Measurements from ENCODE around the gene RAB12. TPM values are rescaled to one million over a fixed set of nuclear protein-coding genes. Genes with fewer than 3 reads are reported as not detected.

The RAB12 gene
- total RNA-seq, 1 donor from 2014 or later: 61.3 TPM

DNA sequence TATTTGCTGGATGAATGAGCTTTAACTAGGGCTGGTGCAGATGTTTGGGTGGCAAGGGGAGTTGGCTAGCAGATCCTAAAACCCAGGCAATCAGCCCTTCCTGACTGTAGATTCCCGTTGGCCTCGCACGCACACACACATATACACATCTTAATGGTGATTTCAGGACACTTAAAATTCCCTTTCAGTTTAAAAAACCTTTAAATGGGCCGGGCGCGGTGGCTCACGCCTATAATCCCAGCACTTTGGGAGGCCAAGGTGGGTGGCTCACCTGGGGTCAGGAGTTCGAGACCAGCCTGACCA is 76.6 kb downstream of the RAB12 start:
- Histone ChIP-seq H3K36me3 (ENCODE audit: control insufficient read depth, insufficient read depth, low read length) (no peaks in the 10 kb centered on the region), H3K27me3 (ENCODE audit: control insufficient read depth, insufficient read depth, low read length) (no peaks in the 10 kb centered on the region), H3K4me3 (ENCODE audit: low read depth, low read length) (no peak overlapping the region)
- TF ChIP-seq, protein P1, sequence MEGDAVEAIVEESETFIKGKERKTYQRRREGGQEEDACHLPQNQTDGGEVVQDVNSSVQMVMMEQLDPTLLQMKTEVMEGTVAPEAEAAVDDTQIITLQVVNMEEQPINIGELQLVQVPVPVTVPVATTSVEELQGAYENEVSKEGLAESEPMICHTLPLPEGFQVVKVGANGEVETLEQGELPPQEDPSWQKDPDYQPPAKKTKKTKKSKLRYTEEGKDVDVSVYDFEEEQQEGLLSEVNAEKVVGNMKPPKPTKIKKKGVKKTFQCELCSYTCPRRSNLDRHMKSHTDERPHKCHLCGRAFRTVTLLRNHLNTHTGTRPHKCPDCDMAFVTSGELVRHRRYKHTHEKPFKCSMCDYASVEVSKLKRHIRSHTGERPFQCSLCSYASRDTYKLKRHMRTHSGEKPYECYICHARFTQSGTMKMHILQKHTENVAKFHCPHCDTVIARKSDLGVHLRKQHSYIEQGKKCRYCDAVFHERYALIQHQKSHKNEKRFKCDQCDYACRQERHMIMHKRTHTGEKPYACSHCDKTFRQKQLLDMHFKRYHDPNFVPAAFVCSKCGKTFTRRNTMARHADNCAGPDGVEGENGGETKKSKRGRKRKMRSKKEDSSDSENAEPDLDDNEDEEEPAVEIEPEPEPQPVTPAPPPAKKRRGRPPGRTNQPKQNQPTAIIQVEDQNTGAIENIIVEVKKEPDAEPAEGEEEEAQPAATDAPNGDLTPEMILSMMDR (IDR thresholded peaks at IDR 0.05; ENCODE audit: insufficient read depth, low read length, severe bottlenecking): no peak
- FAIRE-seq: no peak
- DNase-seq (ENCODE audit: low read depth): no peak

DNA sequence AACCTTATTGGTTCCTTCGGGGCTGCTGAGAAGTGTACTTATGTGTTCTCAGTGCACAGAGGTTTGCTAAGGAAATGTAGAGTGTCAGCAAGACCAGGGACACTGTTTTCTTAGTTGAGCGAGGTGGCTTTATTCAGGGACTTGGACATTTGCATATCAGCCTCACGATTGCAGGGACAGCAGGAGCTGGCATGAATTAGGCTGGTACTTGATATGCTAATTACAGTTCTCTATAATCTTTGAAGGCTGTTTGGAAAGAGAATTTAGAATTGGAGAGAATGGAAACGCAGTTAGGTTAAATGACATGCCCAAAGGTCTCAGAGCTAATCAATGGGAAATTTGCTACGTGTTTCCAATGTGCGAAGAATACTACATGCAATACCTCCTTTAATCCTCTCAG is 77.4 kb downstream of the RAB12 start:
- Histone ChIP-seq H3K4me3 (ENCODE audit: low read depth, low read length) (no peak overlapping the region), H3K27me3 (ENCODE audit: control insufficient read depth, insufficient read depth, low read length) (no peaks in the 10 kb centered on the region), H3K36me3 (ENCODE audit: control insufficient read depth, insufficient read depth, low read length) (no peaks in the 10 kb centered on the region)
- FAIRE-seq (no peak), DNase-seq (ENCODE audit: low read depth) (no peak)
- TF ChIP-seq, protein P1 (IDR thresholded peaks at IDR 0.05; ENCODE audit: insufficient read depth, low read length, severe bottlenecking): no peak

DNA sequence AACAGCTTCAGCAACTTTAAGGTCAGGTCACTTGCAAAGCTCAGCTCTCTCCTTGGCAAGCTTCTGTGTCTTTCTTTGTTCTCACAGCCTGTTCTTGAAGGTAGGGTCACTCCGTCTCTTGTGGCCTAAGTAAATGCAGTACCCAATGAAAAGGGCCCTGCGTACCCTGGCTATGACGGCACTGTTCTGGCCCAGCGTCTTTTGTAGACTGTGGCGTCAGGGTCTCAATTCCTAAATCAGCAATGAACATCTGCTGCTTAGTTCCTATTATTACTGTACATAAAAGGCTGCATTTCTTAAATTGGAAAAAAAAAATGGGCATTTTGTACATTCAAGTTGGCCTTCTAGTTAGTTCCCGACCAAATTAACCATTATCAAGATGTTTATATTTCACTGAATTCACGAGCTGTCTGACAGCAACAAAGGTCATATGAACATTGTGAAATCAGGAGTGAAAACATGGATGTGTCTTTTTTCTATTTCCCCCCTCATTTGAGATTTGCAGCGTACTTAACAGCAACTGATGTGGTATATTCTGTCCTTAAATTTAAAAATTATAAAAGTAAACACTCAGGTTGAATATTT is 79.1 kb downstream of the RAB12 start:
- H3K36me3 ChIP-seq (ENCODE audit: control insufficient read depth, insufficient read depth, low read length): no peaks in the 10 kb centered on the region
- FAIRE-seq (no peak), DNase-seq (ENCODE audit: low read depth) (no peak)
- H3K27me3 ChIP-seq (ENCODE audit: control insufficient read depth, insufficient read depth, low read length): no peaks in the 10 kb centered on the region
- TF ChIP-seq, protein P1 (IDR thresholded peaks at IDR 0.05; ENCODE audit: insufficient read depth, low read length, severe bottlenecking): no peak
- no peak overlapping the region for H3K4me3 ChIP-seq (ENCODE audit: low read depth, low read length)

DNA sequence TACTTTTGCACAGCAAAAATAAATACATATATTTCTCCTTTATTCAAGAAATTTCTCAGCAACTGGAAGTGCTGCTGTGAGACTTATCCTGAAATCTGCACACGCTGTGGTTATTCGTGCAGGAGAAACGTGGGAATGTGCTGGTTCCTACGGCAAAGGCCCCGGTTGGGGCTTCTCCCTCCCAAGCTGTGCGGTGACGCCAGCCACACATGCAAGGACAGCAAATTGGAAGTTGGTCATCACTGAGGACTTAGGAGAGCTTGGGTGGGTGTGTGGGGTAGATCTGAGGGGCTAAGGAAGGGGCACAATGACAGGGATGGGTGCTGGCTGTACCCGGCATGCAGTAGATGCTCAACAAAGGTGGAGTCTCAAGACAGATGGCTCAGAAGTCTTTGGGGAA is 79.6 kb downstream of the RAB12 start:
- no peaks in the 10 kb centered on the region for H3K27me3 ChIP-seq (ENCODE audit: control insufficient read depth, insufficient read depth, low read length)
- FAIRE-seq: no peak
- no peak for DNase-seq (ENCODE audit: low read depth)
- no peak overlapping the region for H3K4me3 ChIP-seq (ENCODE audit: low read depth, low read length)
- no peaks in the 10 kb centered on the region for H3K36me3 ChIP-seq (ENCODE audit: control insufficient read depth, insufficient read depth, low read length)
- TF ChIP-seq, protein P1 (IDR thresholded peaks at IDR 0.05; ENCODE audit: insufficient read depth, low read length, severe bottlenecking): no peak

Other genes with a start within 250 kb of the RAB12 start
- 10.0 and 12.7 TPM in 2 replicates for gene MTCL1, start 96.1 kb downstream of the RAB12 start, total RNA-seq